T-helper 1 cell treated with Interleukin-12 subunit alpha and Interleukin-12 subunit beta and Interleukin-4 antibody, amounts not matched to agents 30 ng/mL and 1 ng/mL, for 36 hours (primary cell): ENCODE measurements around the gene CORO2A. TPM values are rescaled to one million over a fixed set of nuclear protein-coding genes. Genes with fewer than 3 reads are reported as not detected.

Experiments used
- intact Hi-C: fragments of 100-400 bp; cut with micrococcal nuclease; formaldehyde crosslinking; loops from one replicate; pipeline ENCODE4 v1.15.1; 2024
- total RNA-seq: library from RNA; stranded (reverse); gene quantifications from 2 replicates; pipeline ENCODE4 v1.2.3, GENCODE V29; 2022

Gene CORO2A
- total RNA-seq, 1 donor from 2014 or later: 3.9 TPM

DNA sequence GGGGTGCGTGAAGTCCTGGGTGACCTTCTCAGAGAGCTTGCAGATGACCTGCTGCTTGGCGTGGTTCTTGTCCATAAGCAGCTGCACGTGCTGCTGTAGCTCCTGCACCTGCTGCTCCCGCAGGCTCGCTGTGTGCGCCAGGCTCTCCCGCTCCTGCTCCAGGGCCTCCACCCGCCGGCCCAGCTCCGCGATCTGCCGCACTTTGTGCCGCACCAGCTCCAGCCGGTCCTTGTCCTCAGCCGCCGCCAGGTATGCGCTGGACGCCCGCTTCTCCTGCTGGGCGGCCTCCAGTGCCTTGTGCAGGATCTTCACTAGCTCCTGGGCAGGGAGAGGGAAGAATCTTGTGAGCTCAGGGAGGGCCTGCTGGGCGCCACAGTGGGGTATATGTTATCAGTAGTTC is 28.5 kb upstream of the CORO2A start:
- intact Hi-C loops: no loop called here

DNA sequence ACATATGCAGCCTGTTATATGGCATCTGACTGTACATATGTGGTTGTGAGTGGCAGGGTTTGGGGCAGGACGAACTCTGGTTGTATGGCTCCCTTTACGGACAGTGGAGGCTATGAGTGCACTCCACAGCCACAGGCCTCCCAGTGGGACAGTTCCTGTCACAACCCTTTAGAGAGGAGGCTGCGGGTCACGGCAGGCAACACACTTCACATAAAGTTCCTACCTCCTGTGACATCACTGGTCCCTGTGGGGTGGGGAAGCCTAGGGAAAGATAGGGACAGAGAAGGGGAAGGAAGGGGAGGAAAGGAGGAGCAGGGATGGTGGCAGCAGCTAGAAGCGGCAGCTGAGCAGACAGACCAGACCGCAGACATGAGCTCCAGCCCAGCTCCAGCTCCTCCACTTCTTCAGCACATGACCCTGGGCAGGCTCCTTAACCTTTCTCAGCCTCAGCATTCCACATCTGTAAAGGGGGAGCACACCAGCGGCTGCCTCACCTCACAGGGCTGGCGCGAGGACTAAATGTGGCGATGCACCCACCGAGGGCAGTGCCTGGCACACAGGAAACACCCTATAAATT is 27.4 kb upstream of the CORO2A start:
- intact Hi-C loops: no loop called here

DNA sequence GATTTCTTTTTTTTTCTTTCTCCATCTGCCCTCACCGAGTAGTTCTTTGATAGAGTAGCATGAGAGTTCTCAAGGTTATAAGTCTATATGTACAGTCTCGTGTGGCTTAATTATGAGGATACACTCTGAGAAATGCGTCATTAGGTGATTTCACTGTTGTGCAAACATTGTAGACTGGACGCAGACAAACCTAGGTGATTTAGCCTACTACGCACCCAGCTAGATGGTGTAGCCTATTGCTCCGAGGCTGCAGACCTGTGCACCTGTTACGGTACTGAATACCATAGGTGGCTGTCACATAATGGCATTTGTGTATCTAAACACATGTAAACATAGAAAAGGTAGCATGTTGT is 26.9 kb upstream of the CORO2A start:
- intact Hi-C loops: no loop called here

DNA sequence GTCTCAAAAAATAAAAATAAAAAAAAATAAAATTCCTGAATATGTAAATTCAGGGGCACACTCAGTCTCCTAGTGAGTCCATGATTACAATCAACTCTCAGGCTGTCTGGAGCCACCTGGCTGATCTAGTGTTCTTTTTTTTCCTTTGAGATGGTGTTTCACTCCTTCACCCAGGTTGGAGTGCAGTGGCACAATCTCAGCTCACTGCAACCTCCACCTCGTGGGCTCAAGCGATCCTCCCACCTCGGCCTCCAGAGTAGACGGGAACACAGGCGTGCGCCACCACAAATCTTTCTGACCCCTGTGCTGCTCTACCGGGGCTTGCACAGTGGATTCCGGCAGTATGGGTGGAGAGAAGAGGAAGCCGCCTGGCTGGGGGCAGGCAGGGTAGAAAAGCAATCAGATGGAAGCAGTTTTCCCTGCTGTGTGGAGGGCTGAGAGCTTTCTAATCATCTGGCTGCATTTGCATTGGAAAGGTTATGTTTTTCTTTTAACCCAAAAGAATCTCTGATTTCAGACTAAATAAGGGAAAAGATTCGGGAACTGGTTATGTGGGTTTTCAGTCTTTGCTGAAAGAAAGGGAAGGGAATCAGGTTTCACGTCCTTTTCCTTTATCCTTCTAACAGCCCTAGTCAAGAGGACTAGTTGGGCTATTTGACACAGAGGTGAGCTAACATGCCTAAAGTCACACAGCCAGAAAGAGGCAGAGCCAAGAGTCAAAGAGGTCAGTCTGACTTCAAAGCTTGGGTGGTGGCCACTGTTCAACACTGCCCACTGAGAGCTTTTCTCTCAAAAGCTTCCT is 26.3 kb upstream of the CORO2A start:
- intact Hi-C loops: no loop called here

DNA sequence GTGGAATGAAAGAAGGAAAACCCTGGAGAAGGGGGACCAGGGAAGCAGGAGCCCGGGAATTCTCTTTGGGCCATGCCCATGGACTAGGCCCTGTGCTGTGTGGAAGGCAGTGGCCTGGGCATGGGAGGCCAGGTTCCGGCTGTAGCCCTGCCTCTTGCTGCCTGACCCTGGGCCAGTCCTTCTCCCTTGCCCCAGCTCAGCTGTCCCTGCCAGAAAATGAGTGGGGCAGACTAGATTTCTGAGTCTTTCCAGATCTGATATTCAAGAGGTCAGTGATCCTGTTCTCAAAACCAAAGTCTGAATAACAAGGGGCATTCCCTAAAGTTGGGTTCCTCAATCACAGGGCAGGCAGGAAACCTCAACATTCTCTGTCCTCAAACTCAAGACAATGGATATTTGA is 24.8 kb upstream of the CORO2A start:
- intact Hi-C loops: no loop called here

DNA sequence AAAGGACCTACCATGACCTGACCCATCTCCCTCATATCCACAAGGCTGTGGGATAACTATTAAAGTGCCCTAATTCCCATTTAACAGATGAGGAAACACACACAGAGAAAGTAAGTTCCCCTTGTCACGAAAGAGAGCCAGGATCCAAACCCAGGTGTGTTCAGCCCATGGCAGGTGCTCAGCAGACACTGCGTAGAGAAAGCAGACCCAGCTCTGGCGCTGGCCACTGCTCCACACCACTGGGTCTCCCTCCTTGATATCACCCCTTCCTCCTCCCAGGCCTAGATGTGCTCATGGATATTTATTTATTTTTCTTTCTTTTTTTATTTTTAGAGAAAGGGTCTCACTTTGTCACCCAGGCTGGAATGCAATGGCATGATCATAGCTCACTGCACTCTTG is 24.0 kb upstream of the CORO2A start:
- intact Hi-C loops: no loop called here

DNA sequence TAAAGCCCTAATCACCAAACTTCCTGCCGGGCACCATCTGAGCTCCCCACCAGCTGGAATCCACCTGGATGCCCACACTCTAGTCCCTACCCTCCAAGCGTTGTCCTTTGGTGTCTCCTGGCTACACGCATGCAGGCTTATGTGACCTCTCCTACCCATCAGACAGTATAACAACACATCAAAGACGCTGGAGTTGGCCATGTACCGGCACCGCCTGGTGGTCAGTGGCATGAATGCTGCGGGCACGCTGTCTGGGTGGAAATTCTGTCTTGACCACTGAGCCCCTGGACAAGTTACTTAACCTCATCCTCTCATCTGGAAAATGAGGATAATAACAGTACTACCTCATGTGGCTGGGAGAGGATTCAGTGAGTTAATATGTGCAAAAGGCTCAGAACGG is 23.4 kb upstream of the CORO2A start:
- intact Hi-C loops: no loop called here

DNA sequence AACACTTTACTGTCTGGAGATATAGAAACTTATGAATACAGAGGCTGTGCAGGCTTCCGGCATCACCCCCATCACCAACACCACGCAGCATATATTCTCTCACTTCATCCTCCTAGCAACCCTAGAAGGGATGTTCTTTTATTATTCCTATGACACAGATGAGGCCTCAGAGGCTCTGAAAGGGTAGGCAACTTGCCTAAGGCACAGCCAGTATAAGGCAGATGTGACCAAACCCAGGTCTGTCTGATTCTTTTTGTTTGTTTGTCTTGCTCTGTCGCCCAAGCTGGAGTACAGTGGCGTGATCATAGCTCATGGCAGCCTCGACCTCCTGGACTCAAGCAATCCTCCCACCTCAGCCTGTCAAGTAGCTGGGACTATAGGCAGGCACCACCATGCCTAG is 22.8 kb upstream of the CORO2A start:
- intact Hi-C loops: no loop called here

DNA sequence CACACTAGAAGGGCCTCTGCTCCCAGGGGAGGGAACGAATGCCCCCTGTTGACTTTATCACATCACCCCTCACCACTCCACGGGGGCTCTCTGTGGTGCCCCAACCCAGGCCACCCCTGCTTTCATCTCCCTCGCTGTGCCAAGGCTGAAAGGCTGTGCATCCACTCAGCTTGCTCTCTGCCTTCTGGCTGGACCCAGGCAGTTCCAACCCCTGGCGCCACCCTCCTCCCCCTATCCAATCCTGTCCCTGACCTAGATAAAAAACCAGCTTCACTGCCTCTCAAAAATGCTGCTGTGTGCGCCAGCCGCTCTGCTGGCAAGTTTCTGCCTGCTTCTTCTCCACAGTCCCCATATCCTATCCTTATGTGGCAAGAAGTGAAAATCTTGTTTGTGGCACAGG is 22.4 kb upstream of the CORO2A start:
- intact Hi-C loops: no loop called here

DNA sequence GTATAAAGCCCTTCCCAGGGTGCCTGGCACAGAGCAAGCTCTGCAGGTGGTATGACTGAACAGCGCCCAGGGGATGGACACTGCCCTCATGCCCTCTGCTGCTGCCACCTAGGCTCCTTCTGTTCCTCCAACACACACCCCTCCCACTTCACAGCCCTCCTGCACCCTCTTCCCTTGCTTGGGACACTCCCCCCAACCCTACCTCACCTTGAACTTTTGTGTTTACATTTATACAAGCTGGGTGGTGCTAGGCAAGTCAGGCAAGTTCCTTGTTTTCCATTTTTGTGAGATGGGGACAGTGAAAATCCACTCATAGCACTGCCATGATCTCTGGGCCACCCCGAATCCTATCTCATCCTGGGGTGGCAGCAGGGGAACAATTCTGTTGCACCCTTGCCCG is 18.8 kb upstream of the CORO2A start:
- intact Hi-C loops: no loop called here

DNA sequence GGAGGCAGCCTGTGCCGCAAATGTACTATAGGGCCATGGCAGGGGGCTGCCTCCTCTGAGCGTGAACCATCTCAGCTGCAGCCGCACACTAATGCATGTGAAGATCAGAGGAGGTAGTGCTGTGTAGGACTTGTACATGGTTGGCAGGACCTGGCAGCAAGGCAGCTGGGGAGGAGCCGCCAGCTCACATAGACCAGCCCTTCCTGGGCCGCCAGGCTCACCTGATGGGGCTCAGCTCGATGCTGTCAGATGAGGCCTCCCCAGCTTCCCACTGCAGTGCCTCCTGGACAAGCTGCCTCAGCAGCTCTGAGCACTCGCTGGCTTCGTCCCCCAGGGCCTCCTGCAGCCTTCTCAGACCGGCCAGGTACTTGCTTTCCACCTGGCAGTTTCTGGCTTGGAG is 18.0 kb upstream of the CORO2A start:
- intact Hi-C loops: no loop called here

DNA sequence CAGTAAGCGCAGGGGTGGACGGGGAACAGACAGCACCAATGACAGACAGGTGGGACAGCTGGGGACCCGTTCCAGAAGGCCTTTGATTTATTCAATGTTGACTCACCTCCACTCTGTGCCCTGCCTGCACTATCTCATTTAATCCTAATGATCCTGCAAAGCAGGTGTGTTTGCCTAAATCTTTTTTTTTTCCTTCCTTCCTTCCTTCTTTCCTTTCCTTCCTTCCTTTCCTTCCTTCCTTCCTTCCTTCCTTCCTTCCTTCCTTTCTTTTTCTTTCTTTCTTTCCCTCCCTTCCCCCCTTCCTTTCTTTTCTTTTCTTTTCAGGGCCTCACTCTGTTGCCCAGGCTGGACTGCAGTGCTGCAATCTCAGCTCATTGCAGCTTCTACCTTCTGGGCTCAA is 17.1 kb upstream of the CORO2A start:
- intact Hi-C loops: loop anchor here (5.0 kb wide), 1 partner anchor 152 kb away; the partner anchor contains the start of gene NANS

DNA sequence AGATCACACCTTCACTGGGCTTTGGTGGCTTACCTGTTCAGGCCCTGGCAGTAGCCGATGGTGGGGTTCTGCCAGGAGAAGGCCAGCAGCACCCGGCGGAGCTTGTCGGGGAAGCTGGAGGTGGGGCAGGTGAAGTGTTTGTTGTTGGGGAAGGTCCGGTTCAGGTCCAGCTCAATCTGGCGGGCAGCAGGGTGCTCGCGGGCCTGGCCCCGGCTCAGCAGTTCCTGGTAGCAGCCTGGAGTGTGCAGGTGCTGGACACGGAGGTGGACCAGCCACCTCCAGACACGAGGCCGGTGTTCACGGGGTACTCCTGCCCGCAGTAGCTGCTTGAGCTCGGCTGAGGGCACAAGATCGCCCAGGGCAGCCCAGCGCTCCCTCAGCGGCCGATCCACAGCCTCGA is 16.2 kb upstream of the CORO2A start:
- intact Hi-C loops: loop anchor here (5.0 kb wide), 1 partner anchor 151 kb away; the partner anchor contains the start of gene NANS

DNA sequence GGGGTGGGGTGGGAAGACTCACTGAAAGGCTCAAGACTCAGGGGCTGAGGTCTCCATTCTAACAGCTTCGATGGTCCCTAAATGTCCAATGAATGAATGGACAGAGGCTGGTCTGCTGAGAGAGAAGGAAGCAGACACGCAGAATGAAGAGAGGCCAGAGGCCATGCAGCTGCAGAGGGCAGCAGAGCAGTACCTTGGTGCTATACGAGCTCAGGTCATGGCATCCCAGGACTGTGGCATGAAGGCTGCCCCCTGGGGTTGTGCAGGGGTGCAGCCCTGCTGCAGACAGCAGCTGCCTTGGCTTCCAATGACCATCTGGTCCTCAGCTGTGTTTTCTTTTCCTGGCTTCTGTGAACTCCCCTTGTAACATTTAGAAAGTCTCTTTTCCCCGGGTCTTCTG is 15.2 kb upstream of the CORO2A start:
- intact Hi-C loops: loop anchor here (5.0 kb wide), 1 partner anchor 150 kb away; the partner anchor contains the start of gene NANS

DNA sequence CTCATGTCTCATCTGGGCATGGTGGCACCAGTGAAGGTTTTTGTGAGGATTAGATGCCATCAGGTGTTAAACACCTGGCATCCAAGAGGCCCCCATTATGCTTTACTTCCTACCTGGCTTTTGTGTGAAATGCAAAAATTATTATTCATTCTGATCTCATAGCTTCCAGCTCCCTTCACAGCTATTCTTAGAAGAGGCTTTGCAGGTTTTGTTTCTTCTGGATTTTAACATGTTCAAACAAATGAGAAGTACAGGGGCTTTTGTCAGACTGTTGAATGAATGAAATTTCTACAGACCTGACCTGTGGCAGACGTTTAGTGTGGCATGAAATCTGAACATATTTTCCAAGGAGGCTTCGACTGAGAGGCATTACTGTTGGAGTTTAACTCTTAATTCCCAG is 14.3 kb upstream of the CORO2A start:
- intact Hi-C loops: loop anchor here (5.0 kb wide), 1 partner anchor 149 kb away; the partner anchor contains the start of gene NANS

DNA sequence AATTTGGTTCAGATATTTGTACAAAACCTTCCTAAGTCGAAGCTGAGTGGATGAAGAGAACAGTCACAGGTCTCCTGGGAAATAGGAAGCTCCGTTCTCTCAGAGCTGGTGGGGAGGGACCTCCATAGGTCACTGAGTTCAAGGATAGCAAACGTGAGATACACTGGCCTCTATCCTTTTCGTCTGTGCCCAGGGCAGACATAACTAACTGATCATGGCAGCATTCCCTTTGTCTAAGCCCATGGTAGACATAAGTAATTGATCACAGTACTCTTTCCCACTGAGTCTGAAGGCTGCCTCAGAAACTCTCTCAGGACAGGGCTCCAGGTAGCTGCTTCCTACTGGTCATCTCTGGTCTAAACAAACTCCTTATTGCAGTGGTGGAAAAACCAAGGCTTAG is 12.3 kb upstream of the CORO2A start:
- intact Hi-C loops: loop anchor here (1.0 to 5.0 kb wide), 5 partner anchors 50 to 282 kb away; partner anchors contain the start of genes NANS, TBC1D2 and TRMO

DNA sequence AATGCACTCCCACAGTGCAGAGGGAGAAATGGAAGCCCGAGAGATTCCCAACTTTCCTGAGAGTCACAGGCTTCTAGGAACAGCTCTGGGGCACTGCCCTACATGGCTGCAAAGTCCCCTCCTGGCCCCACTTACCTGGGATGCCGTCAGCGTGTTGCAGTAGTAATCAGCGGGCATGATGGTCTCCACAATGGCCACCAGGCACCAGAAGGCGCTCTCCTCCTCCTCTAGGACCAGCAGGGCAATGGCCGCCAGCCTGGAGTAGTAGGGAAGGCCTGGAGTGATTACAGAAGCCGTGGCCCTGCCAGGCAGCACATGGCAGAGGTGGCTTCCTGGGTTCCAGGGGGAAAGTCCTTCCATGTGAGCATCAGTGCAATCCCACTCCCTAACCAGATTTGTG is 10.7 kb upstream of the CORO2A start:
- intact Hi-C loops: no loop called here

DNA sequence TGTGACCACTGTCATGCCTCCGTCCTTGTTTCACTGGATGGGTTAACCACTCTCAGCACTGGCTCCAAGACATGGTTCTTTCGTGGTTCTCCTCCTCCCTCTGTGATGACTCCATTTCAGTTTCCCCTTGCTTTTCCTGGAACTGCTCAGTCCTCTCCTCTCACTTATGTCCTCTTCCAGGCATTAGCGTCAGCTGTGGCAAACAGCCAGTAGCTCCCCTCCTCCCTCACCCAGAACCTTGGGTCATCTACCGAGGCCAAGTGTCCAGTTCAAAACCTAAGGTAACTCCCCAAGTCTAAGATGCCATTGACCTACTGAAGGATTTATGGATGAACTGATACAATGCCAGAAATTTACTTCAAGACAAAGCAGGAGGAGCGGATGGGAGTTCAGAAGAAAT is 9.8 kb upstream of the CORO2A start:
- intact Hi-C loops: no loop called here

DNA sequence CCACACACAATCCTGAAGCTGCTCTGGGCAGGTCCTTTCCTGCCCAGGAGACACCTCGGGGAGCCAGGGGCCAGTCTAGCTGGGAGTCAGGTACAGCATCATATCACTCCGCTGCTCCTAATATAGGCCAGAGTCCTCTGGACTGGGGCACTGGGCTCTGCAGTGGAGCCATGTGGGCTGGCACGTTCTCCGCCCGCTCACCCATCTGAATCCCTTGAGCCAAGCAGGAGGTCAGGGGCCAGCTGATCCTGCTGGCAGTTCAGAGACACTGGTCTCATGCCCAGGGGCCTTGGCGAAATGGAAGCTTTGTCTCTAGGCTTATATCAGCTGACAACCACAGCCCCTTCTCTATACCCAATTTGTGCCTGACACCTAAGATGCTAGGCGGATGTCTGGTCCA is 9.3 kb upstream of the CORO2A start:
- intact Hi-C loops: no loop called here

DNA sequence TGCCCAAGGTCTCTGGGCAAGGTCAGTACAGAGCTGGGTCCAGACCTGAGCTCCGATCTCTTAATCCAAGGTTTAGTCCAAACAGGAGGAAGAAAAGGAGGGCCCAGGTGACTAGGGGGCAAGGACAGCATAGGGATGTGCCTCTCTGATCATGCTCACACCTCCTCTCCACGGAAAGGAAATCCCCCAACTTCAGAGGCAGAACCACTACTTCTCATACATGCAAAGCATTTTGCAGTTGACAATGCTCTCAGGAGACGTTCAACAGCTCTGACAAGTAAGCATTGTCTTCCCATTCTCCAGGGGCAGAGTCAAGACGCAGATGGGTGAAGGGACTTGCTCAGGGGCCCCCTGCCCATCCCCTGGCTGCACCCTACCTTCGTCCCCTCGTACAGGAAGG is 8.7 kb upstream of the CORO2A start:
- intact Hi-C loops: no loop called here

DNA sequence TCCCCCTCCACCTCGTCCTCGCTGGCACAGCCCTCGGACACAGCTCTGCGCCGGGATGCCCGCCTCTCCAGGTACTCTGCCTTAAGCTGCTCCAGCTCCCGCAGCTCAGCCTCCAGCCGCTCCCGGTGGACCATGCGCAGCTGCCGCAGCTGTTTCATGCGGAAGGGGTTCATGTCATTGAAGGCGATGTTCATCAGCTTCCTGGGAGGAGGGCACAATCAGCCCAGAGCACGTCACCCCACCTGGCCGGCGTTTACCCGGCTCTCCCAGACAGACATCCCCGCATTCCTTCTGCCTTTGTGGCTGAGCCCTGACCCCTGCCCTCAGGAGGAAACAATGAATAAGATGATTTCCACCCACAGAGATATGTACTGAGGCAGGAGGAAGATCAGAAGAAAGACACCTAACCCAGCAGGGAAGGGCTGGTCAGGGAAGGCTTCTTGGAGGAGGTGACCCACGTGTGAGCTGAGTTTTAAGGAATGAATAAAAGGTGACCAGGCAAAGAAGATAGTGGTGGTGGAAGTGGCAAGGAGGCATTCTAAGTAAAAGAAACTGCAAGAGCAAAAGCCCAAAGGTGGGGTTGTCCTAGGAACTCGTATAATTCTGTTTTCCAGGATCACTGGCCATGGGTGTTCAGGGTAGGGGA is 7.1 kb upstream of the CORO2A start:
- intact Hi-C loops: no loop called here

DNA sequence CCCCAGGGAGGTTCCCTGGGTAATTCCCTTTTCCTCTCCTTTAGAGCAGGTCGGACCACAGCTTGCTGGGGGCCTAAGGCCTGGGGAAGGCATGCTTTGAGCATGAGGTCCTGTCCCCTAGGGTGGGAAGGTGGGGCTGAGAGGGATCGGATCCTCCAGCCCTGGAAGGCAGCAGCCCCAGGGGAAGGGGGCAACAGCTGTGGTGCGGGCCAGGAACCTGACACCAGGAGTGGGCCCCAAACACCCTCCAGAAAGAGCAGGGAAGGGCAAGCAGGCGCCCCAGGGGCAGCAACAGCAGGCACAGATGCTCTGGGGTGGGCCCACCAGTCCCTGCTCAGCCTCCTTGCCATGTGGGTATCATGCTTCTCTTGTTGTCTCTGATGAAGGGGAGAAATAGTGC is 3.2 kb upstream of the CORO2A start:
- intact Hi-C loops: no loop called here
